Right atrium auricular region (tissue), 2 donors: Measurements from ENCODE around the gene CADM2. TPM values are rescaled to one million over a fixed set of nuclear protein-coding genes. Genes with fewer than 3 reads are reported as not detected.

Source experiments
- DNase-seq: peaks from one replicate; pipeline ENCODE4 v3.0.0-alpha.2; 2019; ENCODE audit warnings: low spot score
- H3K27ac ChIP-seq, 2 donors: fragments of 200-600 bp; sonication (generic); 1 replicate in 1 of 2; 2 replicates in 1 of 2; pipeline ENCODE4 v1.5.1; 2016 to 2019
- H3K27me3 ChIP-seq, 2 donors: fragments of 200-600 bp; sonication (generic); one replicate each; pipeline versions ENCODE4 v1.5.1 to v1.6.0; 2017 to 2019
- H3K36me3 ChIP-seq: fragments of 200-600 bp; sonication (generic); one replicate; pipeline ENCODE4 v1.5.1; 2016
- H3K4me1 ChIP-seq, 2 donors: fragments of 200-600 bp; sonication (generic); one replicate each; pipeline versions ENCODE4 v1.5.1 to v1.6.0; 2017 to 2019
- H3K4me3 ChIP-seq, 2 donors: fragments of 200-600 bp; sonication (generic); 1 replicate in 1 of 2; 2 replicates in 1 of 2; pipeline ENCODE4 v1.5.1; 2017 to 2019; ENCODE audit warnings: mild to moderate bottlenecking in 1 of 2, moderate library complexity in 1 of 2
- H3K9me3 ChIP-seq, 2 donors: fragments of 200-600 bp; sonication (generic); one replicate each; pipeline ENCODE4 v1.5.1; 2019
- CTCF ChIP-seq, 2 donors: fragments of 200-600 bp; sonication (generic); IDR thresholded peaks; one replicate each; pipeline ENCODE4 v1.5.1; 2019; ENCODE audit warnings: antibody characterized with exemption in 2 of 2
- total RNA-seq, 2 donors: library from RNA; depleted of rRNA; stranded (reverse); fragments of >200 nt; gene quantifications; one replicate each; pipeline ENCODE4 v1.1.0, GENCODE V29; 2016

The CADM2 gene
- total RNA-seq, 2 donors from 2014 or later: 6.5 to 9.5 TPM

- Histone ChIP-seq H3K27me3 (no peaks in the 10 kb centered on the region), H3K4me3 (no peak overlapping the region), H3K36me3 (no peaks in the 10 kb centered on the region), H3K4me1 (no peaks in the 10 kb centered on the region), H3K27ac (no peak overlapping the region), H3K9me3 (no peaks in the 10 kb centered on the region)
- DNase-seq: no peak
- no peak for TF ChIP-seq CTCF (IDR thresholded peaks at IDR 0.05)
Observed at GRCh38 chr3:85535517-85535916, 576.7 kb downstream of the CADM2 start.

DNA sequence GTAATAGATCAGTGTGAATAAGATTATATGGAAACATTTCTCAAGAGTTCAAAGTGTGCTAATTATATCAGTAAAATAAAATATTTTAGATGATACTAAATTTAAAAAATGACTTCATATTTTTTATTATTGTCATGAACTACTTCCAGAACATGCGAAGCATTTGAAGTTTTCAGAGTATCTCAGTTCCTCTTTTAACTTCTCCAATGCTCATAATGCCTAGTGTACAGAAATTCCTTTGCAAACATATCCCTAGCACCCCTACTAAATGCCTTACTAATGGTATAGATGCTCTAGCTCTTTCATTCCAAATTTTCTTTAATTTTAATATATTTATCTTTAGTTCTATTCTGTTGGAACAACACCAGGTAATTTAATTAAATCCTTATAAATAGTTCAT lies 580.4 kb downstream of the CADM2 start:
- Histone ChIP-seq H3K36me3 (no peaks in the 10 kb centered on the region), H3K9me3 (no peaks in the 10 kb centered on the region), H3K27ac (no peak overlapping the region)

GRCh38 chr3:85554153-85554552 lies 595.4 kb downstream of the CADM2 start:
- TF ChIP-seq CTCF (IDR thresholded peaks at IDR 0.05): no peak
- Histone ChIP-seq H3K27me3 (no peaks in the 10 kb centered on the region), H3K36me3 (no peaks in the 10 kb centered on the region), H3K27ac (no peak overlapping the region), H3K4me3 (no peak overlapping the region), H3K4me1 (no peaks in the 10 kb centered on the region), H3K9me3 (no peaks in the 10 kb centered on the region)
- no peak for DNase-seq

More for the DNA sequence above, 580.4 kb downstream of the CADM2 start:
- TF ChIP-seq CTCF (IDR thresholded peaks at IDR 0.05): no peak
- no peak for DNase-seq
- H3K4me3 ChIP-seq: no peak overlapping the region
- H3K4me1 ChIP-seq: no peaks in the 10 kb centered on the region
- H3K27me3 ChIP-seq: no peaks in the 10 kb centered on the region

GRCh38 chr3:85560088-85560785 lies 601.4 kb downstream of the CADM2 start:
- Histone ChIP-seq H3K27ac (no peak overlapping the region), H3K36me3 (no peaks in the 10 kb centered on the region), H3K4me1 (no peaks in the 10 kb centered on the region), H3K27me3 (no peaks in the 10 kb centered on the region), H3K9me3 (no peaks in the 10 kb centered on the region), H3K4me3 (no peak overlapping the region)
- no peak for TF ChIP-seq CTCF (IDR thresholded peaks at IDR 0.05)
- peak; percentile 64 for DNase-seq

- DNase-seq: no peak
- peak; percentile 53 to 75 for TF ChIP-seq CTCF (IDR thresholded peaks at IDR 0.05)
- H3K4me3 ChIP-seq: no peak overlapping the region
- H3K27me3 ChIP-seq: no peaks in the 10 kb centered on the region
- H3K4me1 ChIP-seq: no peaks in the 10 kb centered on the region
- no peaks in the 10 kb centered on the region for H3K36me3 ChIP-seq
- H3K9me3 ChIP-seq: no peaks in the 10 kb centered on the region
- H3K27ac ChIP-seq: no peak overlapping the region
Observed at GRCh38 chr3:85567071-85567676, 608.4 kb downstream of the CADM2 start.
